Esophagus squamous epithelium (tissue), 5 donors: ENCODE measurements around the gene FOXD4L1. TPM values are rescaled to one million over a fixed set of nuclear protein-coding genes. Genes with fewer than 3 reads are reported as not detected.
"Not testable (repeated sequence)": the region's sequence is repeated elsewhere in the genome, so short reads cannot be mapped to it uniquely, and the experiment has no call there.

ENCODE experiments used
- DNase-seq: peaks from one replicate; lab custom pipeline; 2025; lab: John Stamatoyannopoulos, UW
- H3K27ac ChIP-seq, 4 donors: fragments of 200-600 bp; sonication (generic); one replicate each; pipeline ENCODE4 v1.5.1; 2016 to 2019; ENCODE audit warnings: mild to moderate bottlenecking in 1 of 4
- H3K27me3 ChIP-seq, 4 donors: fragments of 200-600 bp; sonication (generic); 1 replicate in 3 of 4; 2 replicates in 1 of 4; pipeline versions ENCODE4 v1.5.1 to v1.6.0; 2017 to 2021; ENCODE audit warnings: antibody characterized with exemption in 1 of 4
- H3K36me3 ChIP-seq, 3 donors: fragments of 200-600 bp; sonication (generic); one replicate each; pipeline ENCODE4 v1.5.1; 2016 to 2019
- H3K4me1 ChIP-seq, 3 donors: fragments of 200-600 bp; sonication (generic); one replicate each; pipeline ENCODE4 v1.5.1; 2017 to 2019
- H3K4me3 ChIP-seq, 4 donors: fragments of 200-600 bp; sonication (generic); 1 replicate in 3 of 4; 2 replicates in 1 of 4; pipeline ENCODE4 v1.5.1; 2016 to 2019; ENCODE audit warnings: mild to moderate bottlenecking in 2 of 4, moderate library complexity in 1 of 4
- H3K9me3 ChIP-seq, 3 donors: fragments of 200-600 bp; sonication (generic); one replicate each; pipeline ENCODE4 v1.5.1; 2016 to 2019
- WGBS, 2 donors: methylation state at CpG; one replicate each; pipeline ENCODE4 v1.1.5; 2018; 5-methylcytosine and 5-hydroxymethylcytosine counted together
- intact Hi-C: fragments of 100-400 bp; cut with DNase I; formaldehyde crosslinking; loops from one replicate; pipeline ENCODE4 v1.15.0; 2022
- total RNA-seq, 4 donors: library from RNA; depleted of rRNA; stranded (reverse); fragments of >200 nt; gene quantifications; one replicate each; pipeline ENCODE4 v1.1.0, GENCODE V29; 2016
- donor health status: DM: yes; HTN: yes; CAD: no.

The FOXD4L1 gene
- under 1 TPM in 1 of 4 donors, not detected in 3; 0.19 TPM for total RNA-seq

- DNase-seq, H3K27ac ChIP-seq, H3K36me3 ChIP-seq, H3K9me3 ChIP-seq, intact Hi-C loops, H3K4me3 ChIP-seq: not testable (repeated sequence)
- Histone ChIP-seq H3K4me1 (peaks cover 0 to 33% (median 12%) of the 10 kb centered on the region in 3 donors), H3K27me3 (peaks cover 0 to 46% (median 14%) of the 10 kb centered on the region in 4 donors)
- WGBS, 2 donors = 73% methylated on average over 3 of the region's 4 CpGs; no CpG with 5 or more reads in 1 of the 2 donors
Observed at GRCh38 chr2:113498365-113498764, at the start of gene FOXD4L1. FOXD4L1 (plus strand) TSS chr2:113498665; CDS start chr2:113499257, 592 bp downstream.

DNA sequence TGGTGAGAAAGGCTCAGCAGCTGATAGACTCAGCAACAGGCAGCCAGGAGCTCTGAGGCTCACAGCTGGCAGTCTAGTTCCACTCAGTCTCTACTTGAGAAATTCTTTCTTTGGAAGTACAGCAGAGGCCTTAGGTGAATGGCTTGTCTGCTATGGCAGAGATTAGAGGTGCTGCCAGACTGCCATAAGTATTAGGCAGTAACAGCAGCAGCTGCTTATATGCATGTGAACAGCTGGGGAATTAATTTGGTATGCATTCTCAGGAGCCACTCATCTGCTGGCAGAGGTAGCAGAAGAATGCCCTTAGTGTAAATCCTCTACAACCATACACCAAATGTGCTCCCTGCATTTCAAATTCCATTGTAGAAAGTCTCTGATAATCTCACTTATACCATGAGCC is 32.7 kb upstream of the FOXD4L1 start:
- intact Hi-C loops, H3K4me3 ChIP-seq, H3K36me3 ChIP-seq, H3K4me1 ChIP-seq, H3K27ac ChIP-seq, H3K27me3 ChIP-seq, H3K9me3 ChIP-seq, DNase-seq: not testable (repeated sequence)

- DNase-seq, H3K4me1 ChIP-seq, H3K27ac ChIP-seq, H3K4me3 ChIP-seq, H3K9me3 ChIP-seq, H3K27me3 ChIP-seq, intact Hi-C loops: not testable (repeated sequence)
- H3K36me3 ChIP-seq = peaks cover 0 to 19% (median 0%) of the 10 kb centered on the region in 3 donors
- WGBS, 2 donors = 80 to 90% methylated on average over 1 to 3 of the region's 24 CpGs
Observed at GRCh38 chr2:113476688-113477368, 21.6 kb upstream of the FOXD4L1 start.

- 94 to 98% methylated on average over 10 of the region's 13 CpGs for WGBS, 2 donors
- H3K9me3 ChIP-seq, intact Hi-C loops, DNase-seq, H3K4me3 ChIP-seq, H3K36me3 ChIP-seq, H3K27ac ChIP-seq: not testable (repeated sequence)
- Histone ChIP-seq H3K27me3 (peaks cover 0 to 29% (median 3%) of the 10 kb centered on the region in 4 donors), H3K4me1 (peaks cover 0 to 18% (median 0%) of the 10 kb centered on the region in 3 donors)
Observed at GRCh38 chr2:113496527-113496926, 1.9 kb upstream of the FOXD4L1 start.

DNA sequence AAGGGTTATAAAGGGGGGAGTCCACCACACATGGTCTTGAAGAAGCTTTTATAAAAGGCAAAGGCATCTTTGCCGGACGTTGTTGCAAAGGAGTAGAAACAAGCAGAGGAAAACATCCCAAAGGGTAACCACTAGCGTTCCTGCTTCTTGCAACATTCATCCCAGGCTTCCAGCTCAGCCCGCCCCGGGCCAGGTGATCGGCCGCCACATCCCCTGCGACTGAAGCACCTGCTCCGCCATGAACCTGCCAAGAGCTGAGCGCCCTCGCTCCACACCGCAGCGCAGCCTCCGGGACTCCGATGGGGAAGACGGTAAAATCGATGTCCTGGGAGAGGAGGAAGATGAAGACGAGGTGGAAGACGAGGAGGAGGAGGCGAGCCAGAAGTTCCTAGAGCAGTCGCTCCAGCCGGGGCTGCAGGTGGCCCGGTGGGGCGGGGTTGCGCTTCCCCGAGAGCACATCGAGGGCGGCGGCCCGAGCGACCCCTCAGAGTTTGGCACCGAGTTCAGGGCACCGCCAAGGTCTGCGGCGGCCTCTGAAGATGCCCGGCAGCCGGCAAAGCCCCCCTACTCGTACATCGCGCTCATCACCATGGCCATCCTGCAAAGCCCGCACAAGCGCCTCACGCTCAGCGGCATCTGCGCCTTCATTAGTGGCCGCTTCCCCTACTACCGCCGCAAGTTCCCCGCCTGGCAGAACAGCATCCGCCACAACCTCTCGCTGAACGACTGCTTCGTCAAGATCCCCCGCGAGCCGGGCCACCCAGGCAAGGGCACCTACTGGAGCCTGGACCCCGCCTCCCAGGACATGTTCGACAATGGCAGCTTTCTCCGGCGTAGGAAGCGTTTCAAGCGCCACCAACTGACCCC is 787 bp downstream of the FOXD4L1 start:
- WGBS, 2 donors = 7 to 17% methylated on average over 14 to 21 of the region's 62 CpGs
- DNase-seq, H3K27ac ChIP-seq: not testable (repeated sequence)

DNA sequence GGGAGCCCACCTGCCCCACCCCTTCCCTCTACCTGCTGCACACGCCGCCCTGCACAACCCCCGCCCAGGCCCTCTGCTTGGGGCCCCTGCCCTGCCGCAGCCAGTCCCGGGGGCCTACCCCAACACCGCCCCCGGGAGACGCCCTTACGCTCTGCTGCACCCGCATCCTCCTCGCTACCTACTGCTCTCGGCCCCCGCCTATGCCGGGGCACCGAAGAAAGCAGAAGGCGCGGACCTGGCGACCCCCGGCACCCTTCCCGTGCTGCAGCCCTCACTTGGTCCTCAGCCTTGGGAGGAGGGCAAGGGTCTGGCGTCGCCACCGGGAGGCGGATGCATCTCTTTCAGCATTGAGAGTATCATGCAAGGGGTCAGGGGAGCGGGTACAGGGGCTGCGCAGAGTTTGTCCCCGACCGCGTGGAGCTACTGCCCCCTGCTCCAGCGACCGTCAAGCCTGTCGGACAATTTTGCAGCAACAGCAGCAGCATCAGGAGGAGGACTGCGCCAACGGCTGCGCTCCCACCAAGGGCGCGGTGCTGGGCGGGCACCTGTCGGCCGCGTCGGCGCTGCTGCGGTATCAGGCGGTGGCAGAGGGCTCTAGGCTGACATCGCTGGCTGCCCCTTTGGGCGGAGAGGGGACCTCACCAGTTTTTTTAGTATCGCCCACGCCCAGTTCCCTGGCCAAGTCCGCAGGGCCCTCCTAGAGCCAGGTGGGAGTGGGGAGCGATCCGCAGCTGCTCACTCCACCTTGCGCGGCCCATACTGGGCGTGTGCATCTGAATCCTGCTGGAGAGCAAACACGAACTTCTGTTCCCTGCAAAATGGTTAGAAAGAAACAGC is 1.6 kb downstream of the FOXD4L1 start:
- H3K36me3 ChIP-seq, DNase-seq, H3K4me3 ChIP-seq, H3K9me3 ChIP-seq, H3K27ac ChIP-seq, intact Hi-C loops: not testable (repeated sequence)
- H3K27me3 ChIP-seq = peaks cover 0 to 58% (median 22%) of the 10 kb centered on the region in 4 donors
- WGBS, 2 donors = 20 to 40% methylated on average over 1 of the region's 56 CpGs
- peaks cover 0 to 43% (median 21%) of the 10 kb centered on the region in 3 donors for H3K4me1 ChIP-seq

More for the DNA sequence above, 787 bp downstream of the FOXD4L1 start:
- H3K36me3 ChIP-seq, H3K4me3 ChIP-seq, H3K9me3 ChIP-seq, intact Hi-C loops: not testable (repeated sequence)
- Histone ChIP-seq H3K27me3 (peaks cover 0 to 55% (median 22%) of the 10 kb centered on the region in 4 donors), H3K4me1 (peaks cover 0 to 42% (median 21%) of the 10 kb centered on the region in 3 donors)

- intact Hi-C loops, H3K4me3 ChIP-seq, H3K36me3 ChIP-seq, DNase-seq, H3K9me3 ChIP-seq, H3K27ac ChIP-seq: not testable (repeated sequence)
- 8% methylated on average over 7 to 8 of the region's 8 CpGs for whole genome bisulfite sequencing, 2 donors
- H3K4me1 ChIP-seq = peaks cover 0 to 43% (median 21%) of the 10 kb centered on the region in 3 donors
- peaks cover 0 to 64% (median 22%) of the 10 kb centered on the region in 4 donors for H3K27me3 ChIP-seq
Observed at GRCh38 chr2:113500723-113501038, 2.2 kb downstream of the FOXD4L1 start.

DNA sequence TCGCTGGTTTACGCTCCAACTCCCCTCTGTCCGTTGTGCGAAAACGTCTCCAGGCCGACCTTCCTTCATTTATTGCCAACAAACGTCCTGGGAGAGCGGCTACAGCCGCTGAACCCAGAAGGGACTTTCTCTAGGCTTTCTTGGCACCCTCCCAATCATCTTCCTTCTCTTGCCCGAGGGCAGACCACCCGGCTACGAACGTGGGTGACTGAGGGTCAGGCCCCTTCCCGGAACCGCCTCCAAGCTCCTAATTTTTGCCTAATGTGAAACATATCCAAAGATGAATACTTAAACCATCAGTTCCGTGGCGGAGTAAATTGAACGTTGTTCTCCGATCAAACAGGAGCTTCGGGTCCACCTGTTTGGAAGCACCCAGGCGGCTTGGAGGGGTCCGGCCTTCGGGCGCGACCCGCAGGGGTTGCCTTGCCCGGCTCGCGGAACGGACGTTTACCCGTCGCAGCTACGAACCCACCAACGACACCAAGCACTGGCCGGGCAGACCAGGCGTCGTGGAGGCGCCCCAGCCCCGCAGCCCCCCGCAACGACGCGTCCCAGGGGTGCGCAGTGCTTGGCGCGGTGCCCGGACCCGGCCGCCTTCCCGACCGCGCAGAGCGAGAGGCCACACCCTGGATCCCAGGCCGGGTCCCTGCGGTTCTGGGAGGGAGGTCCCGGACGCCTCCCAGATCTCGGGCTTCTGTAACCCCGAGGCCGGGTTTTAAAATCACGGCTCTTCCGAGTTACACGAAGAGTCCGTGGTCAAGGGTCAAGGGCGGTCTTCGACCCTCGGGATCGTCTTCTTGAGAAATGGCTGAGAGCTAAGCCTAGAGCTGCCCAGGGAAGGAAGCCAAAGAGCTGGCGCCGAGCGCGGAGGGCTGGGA is 4.0 kb downstream of the FOXD4L1 start:
- H3K9me3 ChIP-seq, DNase-seq, H3K36me3 ChIP-seq, H3K27ac ChIP-seq, intact Hi-C loops: not testable (repeated sequence)
- peaks cover 0 to 79% (median 22%) of the 10 kb centered on the region in 4 donors for H3K27me3 ChIP-seq
- peak overlapping the region in 3 of 4 donors; percentile 21 to 70 (median 55) for H3K4me3 ChIP-seq
- peaks cover 0 to 43% (median 21%) of the 10 kb centered on the region in 3 donors for H3K4me1 ChIP-seq
- 2 to 20% methylated on average over 1 to 6 of the region's 73 CpGs for WGBS, 2 donors

- DNase-seq, H3K27ac ChIP-seq, H3K36me3 ChIP-seq, intact Hi-C loops, H3K9me3 ChIP-seq: not testable (repeated sequence)
- H3K4me1 ChIP-seq = peaks cover 0 to 43% (median 21%) of the 10 kb centered on the region in 3 donors
- WGBS, 2 donors = no CpG with 5 or more reads among the region's 116 CpGs
- peak overlapping the region in 3 of 4 donors; percentile 21 to 70 (median 55) for H3K4me3 ChIP-seq
- H3K27me3 ChIP-seq = peaks cover 0 to 87% (median 22%) of the 10 kb centered on the region in 4 donors
Observed at GRCh38 chr2:113503094-113504042, 4.9 kb downstream of the FOXD4L1 start.

- H3K27ac ChIP-seq, DNase-seq, H3K36me3 ChIP-seq, intact Hi-C loops, H3K9me3 ChIP-seq: not testable (repeated sequence)
- Histone ChIP-seq H3K4me1 (peaks cover 0 to 41% (median 21%) of the 10 kb centered on the region in 3 donors), H3K27me3 (peaks cover 0 to 87% (median 22%) of the 10 kb centered on the region in 4 donors), H3K4me3 (peak overlapping the region in 2 of 4 donors; percentile 55 to 70)
- 11 to 17% methylated on average over 7 to 11 of the region's 23 CpGs for WGBS, 2 donors
Observed at GRCh38 chr2:113504081-113504480, 5.6 kb downstream of the FOXD4L1 start.
